Activated CD4-positive, alpha-beta T cell treated with anti-CD3 and anti-CD28 coated beads for 36 hours (primary cell): ENCODE data around the gene ZNF547. TPM values are rescaled to one million over a fixed set of nuclear protein-coding genes. Genes with fewer than 3 reads are reported as not detected.

Experiments used
- ATAC-seq: fragments of 200-7000 bp; cut with Tn5 transposase; one replicate; pipeline ENCODE4 v1.10.0; 2021; ENCODE audit warnings: mild to moderate bottlenecking, moderate library complexity
- CTCF ChIA-PET: fragments of 350-600 bp; sonication (Branson Sonifier 250); formaldehyde crosslinking; loops from one replicate; lab custom pipeline; 2021; ENCODE audit warnings: antibody characterized with exemption; lab: Charles Lee
- POLR2A ChIA-PET: fragments of 350-600 bp; sonication (Branson Sonifier 250); formaldehyde crosslinking; loops from one replicate; lab custom pipeline; 2021; ENCODE audit warnings: antibody characterized with exemption, inconsistent platforms; lab: Charles Lee
- DNase-seq: peaks from one replicate; pipeline ENCODE4 v3.0.0-alpha.2; 2020
- H3K27ac Mint-ChIP-seq: one replicate; pipeline ENCODE4 v1.8.0; 2021; ENCODE audit warnings: mixed read lengths
- H3K27me3 Mint-ChIP-seq: one replicate; pipeline ENCODE4 v1.8.0; 2021; ENCODE audit warnings: mixed read lengths
- H3K36me3 Mint-ChIP-seq: one replicate; pipeline ENCODE4 v1.8.0; 2021; ENCODE audit warnings: low read depth, mixed read lengths
- H3K4me1 Mint-ChIP-seq: one replicate; pipeline ENCODE4 v1.8.0; 2021; ENCODE audit warnings: mixed read lengths
- H3K4me3 Mint-ChIP-seq: one replicate; pipeline ENCODE4 v1.8.0; 2021; ENCODE audit warnings: mild to moderate bottlenecking, moderate library complexity, mixed read lengths
- H3K9me3 Mint-ChIP-seq: one replicate; pipeline ENCODE4 v1.8.0; 2021; ENCODE audit warnings: low read depth, mixed read lengths
- intact Hi-C, 2 experiments: fragments of 100-400 bp; cut with DNase I in 1 of 2; cut with micrococcal nuclease in 1 of 2; formaldehyde crosslinking; loops; one replicate each; pipeline versions ENCODE4 v1.14.2 to v1.15.1; 2022 to 2024; cut with DNase I, micrococcal nuclease
- total RNA-seq, 2 experiments: library from RNA; stranded (reverse); gene quantifications; one replicate each; pipeline ENCODE4 v1.2.3, GENCODE V29; 2021

The ZNF547 gene
- total RNA-seq, 2 experiments from 2014 or later: 1.5 to 1.7 TPM

- Mint-ChIP-seq H3K27ac (no peak overlapping the region), H3K4me1 (peaks cover 8% of the 10 kb centered on the region), H3K4me3 (no peak overlapping the region), H3K9me3 (peaks cover 7% of the 10 kb centered on the region), H3K27me3 (no peaks in the 10 kb centered on the region), H3K36me3 (peaks cover 11% of the 10 kb centered on the region)
- ATAC-seq: peak; percentile 65
- ChIA-PET CTCF (interaction anchor here (0.6 to 1.1 kb wide), 4 partner anchors 29 to 440 kb away, joined by 3 to 4 read pairs (median 3); partner anchors contain the start of genes TRAPPC2B, ZNF547 and ZNF749), POLR2A (no interaction called here)
- intact Hi-C loops: loop anchor here (1.0 kb wide), 2 partner anchors 510 to 749 kb away; partner anchors contain the start of gene ZNF417 (in 1 of the 2)
- peak; percentile 87 for DNase-seq
Measured at GRCh38 chr19:57406516-57407123, 43.3 kb downstream of the ZNF547 start.

DNA sequence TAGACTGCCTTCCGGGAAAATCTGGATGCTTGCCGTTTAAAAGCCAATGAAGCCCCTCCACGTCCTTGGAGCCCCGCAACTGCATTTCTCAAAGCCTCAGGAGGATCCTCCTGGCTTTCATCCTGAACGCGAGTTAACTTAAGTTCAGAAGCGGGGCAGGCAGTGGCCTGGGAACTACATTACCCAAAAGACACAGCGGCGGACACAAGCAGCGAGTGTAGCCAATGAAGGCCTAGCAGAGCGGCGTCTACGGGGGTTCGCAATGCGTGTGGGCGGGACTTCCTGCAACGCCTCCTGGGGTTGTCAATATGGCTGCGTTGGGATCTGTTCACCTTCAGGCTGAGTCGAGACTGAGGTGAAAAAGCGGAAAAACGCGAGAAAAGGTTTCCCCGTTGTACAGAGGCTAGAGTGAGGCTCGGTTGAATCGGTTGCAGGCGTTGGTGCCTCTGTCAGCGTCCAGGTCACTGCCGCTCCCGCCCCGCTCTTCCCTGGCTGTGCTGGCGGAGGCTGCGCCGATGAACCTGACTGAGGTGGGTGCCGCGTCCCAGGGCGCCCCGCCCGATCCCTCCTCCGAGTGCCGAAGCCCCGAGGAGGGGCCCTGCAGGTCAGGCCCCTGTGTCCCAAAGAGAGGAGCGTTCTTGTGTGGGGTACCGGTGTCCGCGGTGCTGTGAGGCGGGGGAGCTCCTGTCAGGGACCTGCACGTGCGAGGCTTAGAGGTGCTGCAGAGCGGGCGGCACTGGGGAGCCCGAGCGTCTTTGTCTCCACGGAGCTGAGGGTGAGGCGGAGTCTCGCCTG lies 47.7 kb downstream of the ZNF547 start, which contains the start of gene ZNF17:
TSS of gene ZNF17 (plus strand) at position 285 of the 795 bp plus-strand sequence. CDS start 2,455 bp downstream, outside the sequence.
- Mint-ChIP-seq H3K36me3 (peaks cover 33% of the 10 kb centered on the region), H3K4me3 (peak within 1 kb of the TSS; percentile 93), H3K9me3 (peaks cover 11% of the 10 kb centered on the region), H3K4me1 (peaks cover 14% of the 10 kb centered on the region), H3K27me3 (no peaks in the 10 kb centered on the region), H3K27ac (peak within 1 kb of the TSS; percentile 84)
- ChIA-PET POLR2A (no interaction called here), CTCF (interaction anchor here (0.6 kb wide), 1 partner anchor 16 kb away, joined by 3 read pairs; no protein-coding TSS in a partner anchor)
- DNase-seq (peak; percentile 96), ATAC-seq (peak; percentile 100)
- intact Hi-C loops: loop anchor here (1.0 to 5.0 kb wide), 19 partner anchors 22 to 873 kb away; partner anchors contain the start of genes ZNF211 (in 2 of the 2), ZNF417 (in 2 of the 2), ZNF419 (in 2 of the 2) and ZNF749 (in 2 of the 2)

GRCh38 chr19:57419439-57419838 lies 56.1 kb downstream of the ZNF547 start:
- ChIA-PET CTCF (no interaction called here), POLR2A (interaction anchor here (0.6 kb wide), 1 partner anchor 1077 kb away, joined by 6 read pairs; no protein-coding TSS in a partner anchor)
- Mint-ChIP-seq H3K27me3 (no peaks in the 10 kb centered on the region), H3K4me1 (no peaks in the 10 kb centered on the region), H3K4me3 (no peak overlapping the region), H3K27ac (no peak overlapping the region), H3K9me3 (peaks cover 49% of the 10 kb centered on the region), H3K36me3 (peaks cover 80% of the 10 kb centered on the region)
- no peak for ATAC-seq
- DNase-seq: no peak
- intact Hi-C loops: no loop called here

- POLR2A ChIA-PET: no interaction called here
- ATAC-seq (no peak), DNase-seq (no peak)
- peaks cover 43% of the 10 kb centered on the region for H3K9me3 Mint-ChIP-seq
- CTCF ChIA-PET: no interaction called here
- no peaks in the 10 kb centered on the region for H3K27me3 Mint-ChIP-seq
- H3K36me3 Mint-ChIP-seq: peaks cover 67% of the 10 kb centered on the region
- intact Hi-C loops: no loop called here
- no peak overlapping the region for H3K27ac Mint-ChIP-seq
- no peak overlapping the region for H3K4me3 Mint-ChIP-seq
- no peaks in the 10 kb centered on the region for H3K4me1 Mint-ChIP-seq
Measured at GRCh38 chr19:57421037-57421436, 57.7 kb downstream of the ZNF547 start.

Other genes with a start within 250 kb of the ZNF547 start
- not detected for gene USP29, start 243.6 kb upstream of the ZNF547 start, total RNA-seq
- not detected for gene ZIM3, start 218.3 kb upstream of the ZNF547 start, total RNA-seq
- gene DUXA, start 196.1 kb upstream of the ZNF547 start, total RNA-seq: not detected
- 10 to 100 TPM; 14.8 to 21.1 TPM for gene ZNF264, start 172.1 kb upstream of the ZNF547 start, total RNA-seq
- gene AURKC, start 132.5 kb upstream of the ZNF547 start, total RNA-seq: under 1 TPM; 0.55 to 0.79 TPM
- gene ZNF805, start 122.9 kb upstream of the ZNF547 start, total RNA-seq: 1 to 10 TPM; 6.4 to 7.1 TPM
- 10 to 100 TPM; 52.4 to 59.8 TPM for gene ZNF460, start 83.1 kb upstream of the ZNF547 start, total RNA-seq
- gene ZNF543, start 43.1 kb upstream of the ZNF547 start, total RNA-seq: 1 to 10 TPM; 5.8 to 6.2 TPM
- 1 to 10 TPM; 6.2 TPM for gene ZNF304, start 12.3 kb upstream of the ZNF547 start, total RNA-seq
- gene TRAPPC2B, start within 50 bp of the ZNF547 start, total RNA-seq: 1 to 10 TPM; 3.2 to 6.1 TPM
- 10 to 100 TPM; 15.1 to 20.3 TPM for gene ZNF548, start 26.3 kb downstream of the ZNF547 start, total RNA-seq
- 1 to 10 TPM; 6.4 to 8.3 TPM for gene ZNF17, start 47.6 kb downstream of the ZNF547 start, total RNA-seq
- 10 to 100 TPM; 10.6 to 17.9 TPM for gene ZNF749, start 71.8 kb downstream of the ZNF547 start, total RNA-seq
- gene VN1R1, start 93.6 kb downstream of the ZNF547 start, total RNA-seq: under 1 TPM; 0.09 to 0.16 TPM
- 1 to 10 TPM; 6.5 to 7.5 TPM for gene ZNF772, start 114.0 kb downstream of the ZNF547 start, total RNA-seq
- 1 to 10 TPM; 6.3 to 6.6 TPM for gene ZNF419, start 124.2 kb downstream of the ZNF547 start, total RNA-seq
- 1 to 10 TPM; 5.9 to 6.5 TPM for gene ZNF773, start 136.4 kb downstream of the ZNF547 start, total RNA-seq
- gene ZNF549, start 163.8 kb downstream of the ZNF547 start, total RNA-seq: 1 to 10 TPM; 3.7 to 4.6 TPM
- 10 to 100 TPM; 11.8 to 11.9 TPM for gene ZNF550, start 196.3 kb downstream of the ZNF547 start, total RNA-seq
- 1 to 10 TPM; 3.3 to 3.7 TPM for gene ZNF416, start 215.4 kb downstream of the ZNF547 start, total RNA-seq
- 1 to 10 TPM; 4.6 to 5.3 TPM for gene ZIK1, start 220.6 kb downstream of the ZNF547 start, total RNA-seq
- gene ZNF530, start 236.3 kb downstream of the ZNF547 start, total RNA-seq: 1 to 10 TPM; 7.1 to 7.2 TPM